GM23248 (cell line): ENCODE data around the gene MS4A6E.

Experiments used
- EZH2 ChIP-seq: fragments of 200-600 bp; sonication (generic); IDR thresholded peaks from 2 replicates; pipeline ENCODE4 v1.6.1; 2018; ENCODE audit warnings: antibody characterized with exemption, mild to moderate bottlenecking; ENCODE audit not compliant: insufficient read depth, poor library complexity, severe bottlenecking
- EZH2phosphoT487 ChIP-seq: fragments of 200-600 bp; sonication (generic); IDR thresholded peaks from 2 replicates; pipeline ENCODE4 v1.6.1; 2018; ENCODE audit warnings: antibody characterized with exemption, moderate library complexity, mild to moderate bottlenecking, low read depth; ENCODE audit not compliant: insufficient read depth

DNA sequence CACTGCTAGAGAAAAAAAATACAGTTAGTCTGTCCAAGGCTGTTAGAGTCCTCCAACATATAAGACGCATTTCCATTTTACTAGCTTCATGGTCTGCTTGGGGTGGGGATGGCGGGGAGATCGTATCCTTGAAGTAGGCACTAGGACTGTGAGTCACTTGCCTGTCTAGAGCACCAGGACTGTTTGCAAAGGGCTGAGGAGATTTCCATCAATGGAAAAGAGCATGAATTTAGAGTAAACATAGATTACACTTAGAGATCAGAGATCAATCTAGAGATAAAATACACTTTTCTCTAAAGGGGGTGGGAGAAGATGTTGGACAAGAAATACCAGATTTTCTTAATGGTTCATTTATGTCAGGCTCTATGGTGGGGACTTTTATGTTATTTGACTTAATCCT is 49.5 kb downstream of the MS4A6E start:
- no peak for TF ChIP-seq EZH2phosphoT487
- TF ChIP-seq EZH2, result no peak
